ENCODE measurements around the gene TNFSF13B.

Gene TNFSF13B

GRCh38 chr13:108230377-108230776 is 39.1 kb upstream of the TNFSF13B start:
- Histone ChIP-seq H3K9me2 (replicated peaks; ENCODE audit: insufficient read depth, low read length) (no peaks in the 10 kb centered on the region), H3K79me2 (ENCODE audit: insufficient read depth, low read length) (peaks cover 24% of the 10 kb centered on the region), H4K20me1 (ENCODE audit: low read depth, low read length) (0 out of 2 replicates have a peak, but pooled peaks cover 1% of the 10 kb centered on the region), H3K27ac (ENCODE audit: low read depth, low read length) (no peak overlapping the region), H3K4me3 (ENCODE audit: insufficient read depth, low read length, poor library complexity, severe bottlenecking) (no peak overlapping the region), H3K36me3 (ENCODE audit: low read length) (peaks cover 2% of the 10 kb centered on the region; the same call in 1 of the 2 replicates), H3K27me3 (ENCODE audit: low read length) (no peaks in the 10 kb centered on the region), H3K4me2 (ENCODE audit: low read depth, low read length, poor library complexity, severe bottlenecking) (no peak overlapping the region), H3K9ac (ENCODE audit: low read length) (no peak overlapping the region), H3K9me3 (ENCODE audit: insufficient read depth, low read length) (no peaks in the 10 kb centered on the region), H3F3A (ENCODE audit: insufficient read depth) (no peaks in the 10 kb centered on the region), H2AFZ (ENCODE audit: low read depth, low read length, severe bottlenecking) (no peak overlapping the region)
- TF ChIP-seq EZH2phosphoT487 (conservative IDR thresholded peaks at IDR 0.05; ENCODE audit: low read length), result no peak
- TF ChIP-seq CTCF (IDR thresholded peaks at IDR 0.05; ENCODE audit: insufficient read depth, low read length, poor library complexity, severe bottlenecking), result no peak

GRCh38 chr13:108249150-108249549 is 20.4 kb upstream of the TNFSF13B start:
- Histone ChIP-seq H3K9ac (ENCODE audit: low read length) (no peak overlapping the region), H3K27me3 (ENCODE audit: low read length) (no peaks in the 10 kb centered on the region), H3K4me2 (ENCODE audit: low read depth, low read length, poor library complexity, severe bottlenecking) (no peak overlapping the region), H3K4me3 (ENCODE audit: insufficient read depth, low read length, poor library complexity, severe bottlenecking) (no peak overlapping the region), H4K20me1 (ENCODE audit: low read depth, low read length) (no peaks in the 10 kb centered on the region), H3K27ac (ENCODE audit: low read depth, low read length) (no peak overlapping the region), H3K9me2 (replicated peaks; ENCODE audit: insufficient read depth, low read length) (no peaks in the 10 kb centered on the region), H3K9me3 (ENCODE audit: insufficient read depth, low read length) (no peaks in the 10 kb centered on the region), H3F3A (ENCODE audit: insufficient read depth) (no peaks in the 10 kb centered on the region), H3K36me3 (ENCODE audit: low read length) (no peaks in the 10 kb centered on the region), H3K79me2 (ENCODE audit: insufficient read depth, low read length) (no peaks in the 10 kb centered on the region), H2AFZ (ENCODE audit: low read depth, low read length, severe bottlenecking) (no peak overlapping the region)
- TF ChIP-seq EZH2phosphoT487 (conservative IDR thresholded peaks at IDR 0.05; ENCODE audit: low read length) (no peak), CTCF (IDR thresholded peaks at IDR 0.05; ENCODE audit: insufficient read depth, low read length, poor library complexity, severe bottlenecking) (no peak)

- H3K27ac ChIP-seq (ENCODE audit: low read depth, low read length), result no peak overlapping the region
- H4K20me1 ChIP-seq (ENCODE audit: low read depth, low read length), result no peaks in the 10 kb centered on the region
- H3K36me3 ChIP-seq (ENCODE audit: low read length), result no peaks in the 10 kb centered on the region
- H3K9ac ChIP-seq (ENCODE audit: low read length), result no peak overlapping the region
- H3K4me3 ChIP-seq (ENCODE audit: insufficient read depth, low read length, poor library complexity, severe bottlenecking), result no peak overlapping the region
- no peak for TF ChIP-seq CTCF (IDR thresholded peaks at IDR 0.05; ENCODE audit: insufficient read depth, low read length, poor library complexity, severe bottlenecking)
- TF ChIP-seq EZH2phosphoT487 (conservative IDR thresholded peaks at IDR 0.05; ENCODE audit: low read length), result no peak
- no peaks in the 10 kb centered on the region for H3F3A ChIP-seq (ENCODE audit: insufficient read depth)
- H3K9me3 ChIP-seq (ENCODE audit: insufficient read depth, low read length), result no peaks in the 10 kb centered on the region
- H3K4me2 ChIP-seq (ENCODE audit: low read depth, low read length, poor library complexity, severe bottlenecking), result no peak overlapping the region
- no peaks in the 10 kb centered on the region for H3K27me3 ChIP-seq (ENCODE audit: low read length)
- no peak overlapping the region for H2AFZ ChIP-seq (ENCODE audit: low read depth, low read length, severe bottlenecking)
- H3K9me2 ChIP-seq (replicated peaks; ENCODE audit: insufficient read depth, low read length), result no peaks in the 10 kb centered on the region
- H3K79me2 ChIP-seq (ENCODE audit: insufficient read depth, low read length), result no peaks in the 10 kb centered on the region
Observed at GRCh38 chr13:108257248-108257647, 12.3 kb upstream of the TNFSF13B start.

Measured in SU-DHL-6 (cell line).